ENCODE measurements around the gene EVI5. TPM values are rescaled to one million over a fixed set of nuclear protein-coding genes. Genes with fewer than 3 reads are reported as not detected.

Gene EVI5
- total and polyA plus RNA-seq, 2 donors (not counting 1 experiment from before 2014, with no cell fraction given), result 1.5 to 36.3 TPM

- Histone ChIP-seq H3K79me2 (ENCODE audit: control insufficient read depth, insufficient read depth, low read length) (no peaks in the 10 kb centered on the region), H4K20me1 (ENCODE audit: control insufficient read depth, insufficient read depth, low read length, poor library complexity, severe bottlenecking) (no peaks in the 10 kb centered on the region), H3K27me3 (replicated peaks in 1 of 4; ENCODE audit: control extremely low read depth in 1 of 4, control insufficient read depth in 3 of 4, insufficient read depth in 4 of 4, low read length in 3 of 4) (peaks cover 0 to 2% (median 0%) of the 10 kb centered on the region in 4 experiments), H3K9me3 (ENCODE audit: control extremely low read depth in 1 of 3, control insufficient read depth in 2 of 3, insufficient read depth in 1 of 3, low read length in 2 of 3) (no peaks in the 10 kb centered on the region), H3K4me1 (ENCODE audit: control insufficient read depth in 2 of 2, insufficient read depth in 2 of 2, low read length in 2 of 2) (no peaks in the 10 kb centered on the region), H3K27ac (ENCODE audit: low read length in 2 of 2) (no peak overlapping the region), H3K4me2 (replicated peaks; ENCODE audit: low read depth, low read length, poor library complexity, severe bottlenecking) (no peak overlapping the region), H3K4me3 (ENCODE audit: control extremely low read depth in 1 of 5, extremely low read depth in 1 of 5, insufficient read depth in 1 of 5, low read depth in 2 of 5, low read length in 4 of 5) (no peak overlapping the region), H3K9ac (ENCODE audit: low read length) (no peak overlapping the region), H3K36me3 (replicated peaks in 1 of 2; ENCODE audit: control extremely low read depth in 1 of 2, control insufficient read depth in 1 of 2, extremely low read depth in 1 of 2, insufficient read depth in 2 of 2, low read length in 1 of 2) (no peaks in the 10 kb centered on the region), H2AFZ (ENCODE audit: insufficient read depth, low read depth, low read length, poor library complexity, severe bottlenecking) (no peak overlapping the region)
- TF ChIP-seq CTCF (IDR thresholded peaks at IDR 0.05) (no peak), EZH2 (IDR thresholded peaks at IDR 0.05; ENCODE audit: borderline replicate concordance, insufficient read depth, low read depth, low read length, poor library complexity, severe bottlenecking) (no peak)
- H3K4me3 Mint-ChIP-seq, result no peak overlapping the region
- intact Hi-C loops (cut with micrococcal nuclease), result no loop called here
- ChIA-PET CTCF (interaction anchor here (0.6 to 1.3 kb wide), 2 partner anchors 41 to 1865 kb away, joined by 3 to 8 read pairs; no protein-coding TSS in a partner anchor), POLR2A (interaction anchor here (0.7 kb wide), 3 partner anchors 204 to 1310 kb away, joined by 3 to 4 read pairs (median 3); no protein-coding TSS in a partner anchor)
- DNase-seq, result no peak
- H3K9me3 Mint-ChIP-seq (ENCODE audit: insufficient read depth), result no peaks in the 10 kb centered on the region
- peaks cover 5% of the 10 kb centered on the region for H3K27me3 Mint-ChIP-seq
- ATAC-seq (ENCODE audit: low read depth), result no peak
- no peak overlapping the region for H3K27ac Mint-ChIP-seq
- peaks cover 6% of the 10 kb centered on the region for H3K4me1 Mint-ChIP-seq
Observed at GRCh38 chr1:92790081-92790480, 5.2 kb upstream of the EVI5 start.

GRCh38 chr1:92786111-92786901 lies 1.4 kb upstream of the EVI5 start:
- peak overlapping the region; percentile 47 for H3K4me3 Mint-ChIP-seq
- H3K9ac ChIP-seq (ENCODE audit: low read length), result no peak overlapping the region
- H3K36me3 ChIP-seq (replicated peaks in 1 of 2; ENCODE audit: control extremely low read depth in 1 of 2, control insufficient read depth in 1 of 2, extremely low read depth in 1 of 2, insufficient read depth in 2 of 2, low read length in 1 of 2), result no peaks in the 10 kb centered on the region
- H3K9me3 ChIP-seq (ENCODE audit: control extremely low read depth in 1 of 3, control insufficient read depth in 2 of 3, insufficient read depth in 1 of 3, low read length in 2 of 3), result no peaks in the 10 kb centered on the region
- TF ChIP-seq EZH2 (IDR thresholded peaks at IDR 0.05; ENCODE audit: borderline replicate concordance, insufficient read depth, low read depth, low read length, poor library complexity, severe bottlenecking) (no peak), CTCF (IDR thresholded peaks at IDR 0.05) (no peak)
- H3K27me3 ChIP-seq (replicated peaks in 1 of 4; ENCODE audit: control extremely low read depth in 1 of 4, control insufficient read depth in 3 of 4, insufficient read depth in 4 of 4, low read length in 3 of 4), result no peaks in the 10 kb centered on the region
- H3K4me2 ChIP-seq (replicated peaks; ENCODE audit: low read depth, low read length, poor library complexity, severe bottlenecking), result no peak overlapping the region
- H3K27ac ChIP-seq (ENCODE audit: low read length in 2 of 2), result no peak overlapping the region
- intact Hi-C loops (cut with micrococcal nuclease), result loop anchor here (5.0 kb wide), 1 partner anchor 561 kb away; the partner anchor contains the start of gene DR1
- H3K4me3 ChIP-seq (ENCODE audit: control extremely low read depth in 1 of 5, extremely low read depth in 1 of 5, insufficient read depth in 1 of 5, low read depth in 2 of 5, low read length in 4 of 5), result no peak overlapping the region
- peaks cover 23% of the 10 kb centered on the region for H3K4me1 Mint-ChIP-seq
- H3K9me3 Mint-ChIP-seq (ENCODE audit: insufficient read depth), result no peaks in the 10 kb centered on the region
- no peak for ATAC-seq (ENCODE audit: low read depth)
- H3K4me1 ChIP-seq (ENCODE audit: control insufficient read depth in 2 of 2, insufficient read depth in 2 of 2, low read length in 2 of 2), result peaks cover 7 to 17% of the 10 kb centered on the region in 2 donors
- H3K27ac Mint-ChIP-seq, result no peak overlapping the region
- H3K79me2 ChIP-seq (ENCODE audit: control insufficient read depth, insufficient read depth, low read length), result peaks cover 18% of the 10 kb centered on the region
- peaks cover 8% of the 10 kb centered on the region for H4K20me1 ChIP-seq (ENCODE audit: control insufficient read depth, insufficient read depth, low read length, poor library complexity, severe bottlenecking)
- H2AFZ ChIP-seq (ENCODE audit: insufficient read depth, low read depth, low read length, poor library complexity, severe bottlenecking), result peak overlapping the region; percentile 19
- POLR2A ChIA-PET, result no interaction called here
- CTCF ChIA-PET, result interaction anchor here (0.6 to 3.4 kb wide), 4 partner anchors 31 to 251 kb away, joined by 3 to 22 read pairs (median 13); partner anchors contain the start of gene RPL5
- DNase-seq, result no peak
- peaks cover 3% of the 10 kb centered on the region for H3K27me3 Mint-ChIP-seq
- 100% methylated on average over 2 of the region's 5 CpGs for WGBS (ENCODE audit: insufficient coverage)

All from B cell (primary cell).